ENCODE results near the gene SMIM12.
"Not testable (repeated sequence)": the region's sequence is repeated elsewhere in the genome, so short reads cannot be mapped to it uniquely, and the experiment has no call there.

The SMIM12 gene

GRCh38 chr1:34842073-34842472 lies 17.5 kb downstream of the SMIM12 start:
- DNase-seq: no peak

- no peak for DNase-seq
Observed at GRCh38 chr1:34840426-34840825, 19.1 kb downstream of the SMIM12 start.

- no peak for DNase-seq
Observed at GRCh38 chr1:34839526-34840305, 19.8 kb downstream of the SMIM12 start.

GRCh38 chr1:34833711-34834110 lies 25.8 kb downstream of the SMIM12 start:
- DNase-seq: no peak

- DNase-seq: no peak
Observed at GRCh38 chr1:34831721-34832246, 27.8 kb downstream of the SMIM12 start.

- DNase-seq: no peak
Observed at GRCh38 chr1:34829250-34829649, 30.3 kb downstream of the SMIM12 start.

- no peak for DNase-seq
Observed at GRCh38 chr1:34828611-34829010, 30.9 kb downstream of the SMIM12 start.

- DNase-seq: no peak
Observed at GRCh38 chr1:34827341-34827941, 32.1 kb downstream of the SMIM12 start.

- DNase-seq: no peak
Observed at GRCh38 chr1:34825455-34826091, 34.0 kb downstream of the SMIM12 start.

- DNase-seq: no peak
Observed at GRCh38 chr1:34824817-34825454, 34.6 kb downstream of the SMIM12 start.

GRCh38 chr1:34822202-34822601 lies 37.3 kb downstream of the SMIM12 start:
- no peak for DNase-seq

GRCh38 chr1:34818862-34819261 lies 40.7 kb downstream of the SMIM12 start:
- not testable (repeated sequence) for DNase-seq

- no peak for DNase-seq
Observed at GRCh38 chr1:34816778-34817177, 42.8 kb downstream of the SMIM12 start.

GRCh38 chr1:34816332-34816731 lies 43.2 kb downstream of the SMIM12 start:
- no peak for DNase-seq

- DNase-seq: not testable (repeated sequence)
Observed at GRCh38 chr1:34810781-34811180, 48.8 kb downstream of the SMIM12 start.

GRCh38 chr1:34808051-34808810 lies 51.3 kb downstream of the SMIM12 start:
- DNase-seq: no peak

GRCh38 chr1:34806396-34806795 lies 53.2 kb downstream of the SMIM12 start:
- DNase-seq: no peak

GRCh38 chr1:34803770-34804169 lies 55.8 kb downstream of the SMIM12 start:
- DNase-seq: no peak
